Liver (tissue), 9 donors: ENCODE results near the gene KAT6B. TPM values are rescaled to one million over a fixed set of nuclear protein-coding genes. Genes with fewer than 3 reads are reported as not detected.

Experiments used
- DNase-seq: peaks from one replicate; pipeline ENCODE4 v3.0.0-alpha.2; 2017; ENCODE audit warnings: low spot score
- H3K27ac ChIP-seq, 2 donors: one replicate each; pipeline ENCODE4 v1.7.0; 2013; ENCODE audit warnings: inconsistent platforms in 2 of 2, low read length in 2 of 2, control low read depth in 1 of 2, low read depth in 1 of 2, mild to moderate bottlenecking in 1 of 2
- H3K27me3 ChIP-seq, 4 donors: one replicate each; pipeline versions ENCODE4 v1.6.1 to v1.7.0; 2013; ENCODE audit warnings: low read length in 3 of 4, inconsistent platforms in 1 of 4, mild to moderate bottlenecking in 1 of 4, moderate library complexity in 1 of 4; ENCODE audit not compliant: control insufficient read depth in 4 of 4, insufficient read depth in 4 of 4
- H3K36me3 ChIP-seq, 4 donors: one replicate each; pipeline versions ENCODE4 v1.6.1 to v1.7.0; 2013; ENCODE audit warnings: low read length in 3 of 4, mild to moderate bottlenecking in 3 of 4, low read depth in 1 of 4, moderate library complexity in 1 of 4; ENCODE audit not compliant: control insufficient read depth in 4 of 4, insufficient read depth in 3 of 4
- H3K4me1 ChIP-seq, 4 donors: one replicate each; pipeline versions ENCODE4 v1.6.1 to v1.7.0; 2013; ENCODE audit warnings: low read length in 3 of 4, mild to moderate bottlenecking in 3 of 4, moderate library complexity in 1 of 4; ENCODE audit not compliant: control insufficient read depth in 4 of 4, insufficient read depth in 4 of 4
- H3K4me3 ChIP-seq, 3 donors: one replicate each; pipeline versions ENCODE4 v1.6.1 to v1.7.0; 2013; ENCODE audit warnings: low read length in 3 of 3, control low read depth in 1 of 3, low read depth in 1 of 3, mild to moderate bottlenecking in 1 of 3
- H3K9ac ChIP-seq, 2 donors: one replicate each; pipeline ENCODE4 v1.7.0; 2013; ENCODE audit warnings: low read length in 2 of 2, mild to moderate bottlenecking in 2 of 2, moderate library complexity in 2 of 2, control low read depth in 1 of 2, low read depth in 1 of 2
- H3K9me3 ChIP-seq, 4 donors: one replicate each; pipeline versions ENCODE4 v1.6.1 to v1.7.0; 2013; ENCODE audit warnings: low read length in 3 of 4; ENCODE audit not compliant: control insufficient read depth in 4 of 4
- FOXA1 ChIP-seq: IDR thresholded peaks from 2 replicates; pipeline ENCODE4 v1.6.1; 2016; ENCODE audit warnings: antibody characterized with exemption
- FOXA2 ChIP-seq: IDR thresholded peaks from 2 replicates; pipeline ENCODE4 v1.6.1; 2016; ENCODE audit warnings: antibody characterized with exemption
- GABPA ChIP-seq, 2 donors: IDR thresholded peaks in 1 of 2; conservative IDR thresholded peaks in 1 of 2; 2 replicates each; pipeline ENCODE4 v1.6.1; 2016; ENCODE audit warnings: antibody characterized with exemption in 2 of 2, mild to moderate bottlenecking in 1 of 2, moderate library complexity in 1 of 2
- HNF4A ChIP-seq, 2 donors: conservative IDR thresholded peaks; 2 replicates each; pipeline ENCODE4 v1.6.1; 2016; ENCODE audit warnings: antibody characterized with exemption in 2 of 2, mild to moderate bottlenecking in 2 of 2
- JUND ChIP-seq, 2 donors: IDR thresholded peaks; 2 replicates each; pipeline ENCODE4 v1.6.1; 2016; ENCODE audit warnings: antibody characterized with exemption in 2 of 2
- REST ChIP-seq: IDR thresholded peaks from 2 replicates; pipeline ENCODE4 v1.6.1; 2016; ENCODE audit warnings: antibody characterized with exemption, mild to moderate bottlenecking
- TAF1 ChIP-seq: conservative IDR thresholded peaks from 2 replicates; pipeline ENCODE4 v1.6.1; 2016; ENCODE audit warnings: antibody characterized with exemption, mild to moderate bottlenecking
- YY1 ChIP-seq: IDR thresholded peaks from 2 replicates; pipeline ENCODE4 v1.6.1; 2016; ENCODE audit warnings: antibody characterized with exemption, mild to moderate bottlenecking
- ZBTB33 ChIP-seq: IDR thresholded peaks from 2 replicates; pipeline ENCODE4 v1.6.1; 2016; ENCODE audit warnings: antibody characterized with exemption
- WGBS: extraction: QIAGEN DNeasy Blood & Tissue Kit; methylation state at CpG from one replicate; pipeline ENCODE4 v1.1.7; 2013; 5-methylcytosine and 5-hydroxymethylcytosine counted together
- polyA plus RNA-seq, 2 donors: library from polyadenylated mRNA; stranded (reverse) in 1 of 2; unstranded in 1 of 2; fragments of 200-250 nt in 1 of 2; fragments of >200 nt in 1 of 2; fragmentation: Nextera tagmentation in 1 of 2; extraction: Ambion mirVana in 1 of 2; gene quantifications; one replicate each; pipeline versions ENCODE4 v1.2.1 to v1.2.3, GENCODE V29; 2013 to 2015
- total RNA-seq, 2 donors: library from RNA; depleted of rRNA; stranded (reverse); fragments of >200 nt; gene quantifications; one replicate each; pipeline ENCODE4 v1.2.3, GENCODE V29; 2014
- TF ChIP-seq, protein P1 (sequence below): fragments of 150-350 bp; IDR thresholded peaks from 2 replicates; pipeline ENCODE4 v1.5.1; 2017; ENCODE audit warnings: improper control_type of control experiment, low read depth, low read length; ENCODE audit not compliant: missing input control
- TF ChIP-seq, protein P2 (sequence below): IDR thresholded peaks from 2 replicates; pipeline ENCODE4 v1.6.1; 2016; ENCODE audit warnings: antibody characterized with exemption
- TF ChIP-seq, protein P3 (sequence below): IDR thresholded peaks from 2 replicates; pipeline ENCODE4 v1.6.1; 2016; ENCODE audit warnings: antibody characterized with exemption
- donor health status: healthy.
- donor health status: healthy.
- donor health status: healthy.
- donor health status: healthy.
- donor health status: healthy.

KAT6B gene
- total and polyA plus RNA-seq, 4 donors = 2.0 to 21.2 (median 8.8) TPM

DNA sequence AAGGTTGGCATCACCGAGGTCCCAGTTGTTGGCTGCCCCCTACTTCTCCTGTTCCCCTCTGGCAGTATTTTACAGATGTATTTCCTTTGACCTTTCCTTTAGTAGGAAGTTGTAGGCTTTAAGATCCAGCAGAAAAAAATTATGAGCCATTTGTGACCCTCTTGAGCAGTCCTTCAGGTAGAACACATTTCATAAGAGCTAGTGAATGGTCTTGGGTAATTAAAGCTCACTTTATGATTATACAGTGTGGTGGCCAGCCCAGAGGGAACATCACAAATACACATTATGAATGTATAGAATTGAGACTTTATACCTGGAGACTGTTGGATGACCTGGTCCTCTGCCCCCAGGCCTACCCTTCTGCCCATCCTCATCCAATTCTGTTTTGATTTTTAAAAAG is 57.0 kb downstream of the KAT6B start (continued):
- TF ChIP-seq, protein P1, sequence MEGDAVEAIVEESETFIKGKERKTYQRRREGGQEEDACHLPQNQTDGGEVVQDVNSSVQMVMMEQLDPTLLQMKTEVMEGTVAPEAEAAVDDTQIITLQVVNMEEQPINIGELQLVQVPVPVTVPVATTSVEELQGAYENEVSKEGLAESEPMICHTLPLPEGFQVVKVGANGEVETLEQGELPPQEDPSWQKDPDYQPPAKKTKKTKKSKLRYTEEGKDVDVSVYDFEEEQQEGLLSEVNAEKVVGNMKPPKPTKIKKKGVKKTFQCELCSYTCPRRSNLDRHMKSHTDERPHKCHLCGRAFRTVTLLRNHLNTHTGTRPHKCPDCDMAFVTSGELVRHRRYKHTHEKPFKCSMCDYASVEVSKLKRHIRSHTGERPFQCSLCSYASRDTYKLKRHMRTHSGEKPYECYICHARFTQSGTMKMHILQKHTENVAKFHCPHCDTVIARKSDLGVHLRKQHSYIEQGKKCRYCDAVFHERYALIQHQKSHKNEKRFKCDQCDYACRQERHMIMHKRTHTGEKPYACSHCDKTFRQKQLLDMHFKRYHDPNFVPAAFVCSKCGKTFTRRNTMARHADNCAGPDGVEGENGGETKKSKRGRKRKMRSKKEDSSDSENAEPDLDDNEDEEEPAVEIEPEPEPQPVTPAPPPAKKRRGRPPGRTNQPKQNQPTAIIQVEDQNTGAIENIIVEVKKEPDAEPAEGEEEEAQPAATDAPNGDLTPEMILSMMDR = no peak
- no peak for TF ChIP-seq REST
- TF ChIP-seq, protein P2, sequence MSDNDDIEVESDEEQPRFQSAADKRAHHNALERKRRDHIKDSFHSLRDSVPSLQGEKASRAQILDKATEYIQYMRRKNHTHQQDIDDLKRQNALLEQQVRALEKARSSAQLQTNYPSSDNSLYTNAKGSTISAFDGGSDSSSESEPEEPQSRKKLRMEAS = no peak

- Histone ChIP-seq H3K4me3 (no peak overlapping the region), H3K27me3 (no peaks in the 10 kb centered on the region), H3K36me3 (no peaks in the 10 kb centered on the region), H3K4me1 (peaks cover 0 to 11% (median 4%) of the 10 kb centered on the region in 4 donors), H3K9me3 (no peaks in the 10 kb centered on the region), H3K27ac (no peak overlapping the region), H3K9ac (no peak overlapping the region)
- WGBS = 97% methylated on average over 2 of the region's 2 CpGs
- no peak for DNase-seq
- TF ChIP-seq HNF4A (conservative IDR thresholded peaks at IDR 0.05) (no peak), FOXA1 (no peak), FOXA2 (no peak), YY1 (no peak)
- TF ChIP-seq, protein P1 = no peak
Observed at GRCh38 chr10:74887614-74888284, 61.3 kb downstream of the KAT6B start.

DNA sequence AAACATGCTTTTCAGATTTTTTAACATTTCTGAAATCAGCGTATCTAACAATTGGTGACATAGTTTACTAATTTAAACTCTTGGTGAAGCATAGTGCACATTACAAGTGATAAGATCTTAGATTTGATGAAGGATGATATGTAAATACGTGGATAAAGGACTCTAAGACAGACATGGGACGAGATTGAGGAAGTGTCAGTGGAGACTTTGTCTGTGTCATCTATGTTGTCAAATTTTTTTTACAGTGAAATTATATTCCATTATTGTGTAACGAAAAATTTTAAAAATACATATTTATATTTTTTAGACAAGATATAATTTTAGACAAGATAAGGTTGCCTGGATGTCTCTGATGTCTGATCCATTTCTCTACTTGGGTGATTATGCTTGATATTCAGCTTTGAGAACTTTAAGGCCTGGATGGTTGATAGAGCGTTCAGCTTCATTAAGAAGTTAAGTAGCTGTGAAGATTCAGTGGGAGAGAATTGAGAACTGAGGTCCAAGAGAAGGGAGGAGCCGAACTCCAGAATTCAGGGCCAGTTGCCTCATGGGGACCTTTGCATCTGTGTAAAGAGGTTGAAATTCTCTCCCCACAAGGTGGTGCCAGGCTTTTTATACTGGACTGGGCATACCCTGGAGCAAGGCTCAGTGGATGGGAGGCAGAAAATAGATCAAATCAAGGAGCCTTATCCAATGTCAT is 62.7 kb downstream of the KAT6B start:
- H3K4me3 ChIP-seq = no peak overlapping the region
- 82% methylated on average over 6 of the region's 6 CpGs for WGBS
- no peaks in the 10 kb centered on the region for H3K27me3 ChIP-seq
- H3K36me3 ChIP-seq = no peaks in the 10 kb centered on the region
- no peaks in the 10 kb centered on the region for H3K9me3 ChIP-seq
- peaks cover 0 to 11% (median 2%) of the 10 kb centered on the region in 4 donors for H3K4me1 ChIP-seq
- no peak overlapping the region for H3K9ac ChIP-seq
- no peak for DNase-seq
- H3K27ac ChIP-seq = no peak overlapping the region
- TF ChIP-seq YY1 (no peak), JUND (IDR thresholded peaks at IDR 0.05) (no peak), GABPA (IDR thresholded peaks at IDR 0.05 in 1 of 2, conservative IDR thresholded peaks at IDR 0.05 in 1 of 2) (no peak), TAF1 (no peak), FOXA2 (no peak), REST (no peak), ZBTB33 (no peak)
- TF ChIP-seq, protein P2 = no peak
- TF ChIP-seq, protein P3, sequence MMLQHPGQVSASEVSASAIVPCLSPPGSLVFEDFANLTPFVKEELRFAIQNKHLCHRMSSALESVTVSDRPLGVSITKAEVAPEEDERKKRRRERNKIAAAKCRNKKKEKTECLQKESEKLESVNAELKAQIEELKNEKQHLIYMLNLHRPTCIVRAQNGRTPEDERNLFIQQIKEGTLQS = no peak
